Prostate gland (tissue), 2 donors: ENCODE results near the gene AFF3.

Experiments
- POLR2A ChIP-seq: fragments of 450-650 bp; IDR thresholded peaks from one replicate; pipeline ENCODE4 v1.6.1; 2016; ENCODE audit warnings: antibody characterized with exemption, mild to moderate bottlenecking
- POLR2AphosphoS5 ChIP-seq: sonication (generic); formaldehyde crosslinking; IDR thresholded peaks from one replicate; pipeline ENCODE4 v1.6.1; 2017; ENCODE audit warnings: antibody characterized with exemption
- TF ChIP-seq, protein P1 (sequence below), 4 experiments: fragments of 200-600 bp in 2 of 4; fragments of 450-650 bp in 2 of 4; sonication (generic) in 2 of 4; IDR thresholded peaks; 1 replicate in 3 of 4; 2 replicates in 1 of 4; pipeline ENCODE4 v1.5.1; 2016 to 2019; ENCODE audit warnings: antibody characterized with exemption in 4 of 4, mild to moderate bottlenecking in 2 of 4, moderate library complexity in 2 of 4

DNA sequence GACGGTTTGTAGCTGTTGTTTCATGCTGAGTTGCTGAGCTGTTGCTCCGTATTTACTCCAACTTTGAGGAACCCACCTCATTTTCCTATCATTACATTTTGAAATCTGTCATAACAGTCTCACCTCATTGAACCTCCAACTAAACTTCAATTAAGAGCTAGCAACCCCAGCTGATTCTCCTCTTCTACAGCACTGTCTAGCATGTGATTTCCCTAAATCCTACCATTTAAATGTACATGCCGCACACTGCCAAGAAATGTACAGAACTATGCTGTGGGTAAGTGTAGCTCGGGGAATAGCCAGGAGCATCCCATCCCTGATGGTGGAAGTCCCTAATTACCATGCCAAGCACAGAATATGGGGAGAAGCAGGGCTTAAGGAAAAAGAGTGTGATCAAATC, 299.9 kb downstream of the AFF3 start:
- TF ChIP-seq, protein P1, sequence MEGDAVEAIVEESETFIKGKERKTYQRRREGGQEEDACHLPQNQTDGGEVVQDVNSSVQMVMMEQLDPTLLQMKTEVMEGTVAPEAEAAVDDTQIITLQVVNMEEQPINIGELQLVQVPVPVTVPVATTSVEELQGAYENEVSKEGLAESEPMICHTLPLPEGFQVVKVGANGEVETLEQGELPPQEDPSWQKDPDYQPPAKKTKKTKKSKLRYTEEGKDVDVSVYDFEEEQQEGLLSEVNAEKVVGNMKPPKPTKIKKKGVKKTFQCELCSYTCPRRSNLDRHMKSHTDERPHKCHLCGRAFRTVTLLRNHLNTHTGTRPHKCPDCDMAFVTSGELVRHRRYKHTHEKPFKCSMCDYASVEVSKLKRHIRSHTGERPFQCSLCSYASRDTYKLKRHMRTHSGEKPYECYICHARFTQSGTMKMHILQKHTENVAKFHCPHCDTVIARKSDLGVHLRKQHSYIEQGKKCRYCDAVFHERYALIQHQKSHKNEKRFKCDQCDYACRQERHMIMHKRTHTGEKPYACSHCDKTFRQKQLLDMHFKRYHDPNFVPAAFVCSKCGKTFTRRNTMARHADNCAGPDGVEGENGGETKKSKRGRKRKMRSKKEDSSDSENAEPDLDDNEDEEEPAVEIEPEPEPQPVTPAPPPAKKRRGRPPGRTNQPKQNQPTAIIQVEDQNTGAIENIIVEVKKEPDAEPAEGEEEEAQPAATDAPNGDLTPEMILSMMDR (IDR thresholded peaks at IDR 0.05) = no peak
- TF ChIP-seq POLR2AphosphoS5 (no peak), POLR2A (no peak)
